Ishikawa (cell line): ENCODE results near the gene NCOA7.

Experiments used
- CEBPB ChIP-seq: IDR thresholded peaks from 2 replicates; pipeline ENCODE4 v1.6.1; 2012
- CREB1 ChIP-seq: IDR thresholded peaks from 2 replicates; pipeline ENCODE4 v1.6.1; 2012; ENCODE audit warnings: low read depth
- EGR1 ChIP-seq: IDR thresholded peaks from 2 replicates; pipeline ENCODE4 v1.6.1; 2012
- EP300 ChIP-seq: IDR thresholded peaks from 2 replicates; pipeline ENCODE4 v1.6.1; 2012; ENCODE audit warnings: borderline replicate concordance
- FOXM1 ChIP-seq: IDR thresholded peaks from 2 replicates; pipeline ENCODE4 v1.6.1; 2012; ENCODE audit warnings: low read depth, borderline replicate concordance
- NFIC ChIP-seq: IDR thresholded peaks from 2 replicates; pipeline ENCODE4 v1.6.1; 2012
- RAD21 ChIP-seq: IDR thresholded peaks from 2 replicates; pipeline ENCODE4 v1.6.1; 2012; ENCODE audit warnings: low read depth
- TAF1 ChIP-seq: IDR thresholded peaks from 2 replicates; pipeline ENCODE4 v1.6.1; 2012; ENCODE audit warnings: low read depth, mild to moderate bottlenecking
- TCF12 ChIP-seq: IDR thresholded peaks from 2 replicates; pipeline ENCODE4 v1.6.1; 2012; ENCODE audit warnings: low read depth
- TEAD4 ChIP-seq: IDR thresholded peaks from 2 replicates; pipeline ENCODE4 v1.6.1; 2012
- YY1 ChIP-seq: IDR thresholded peaks from 2 replicates; pipeline ENCODE4 v1.6.1; 2012; ENCODE audit warnings: low read depth
- ZBTB7A ChIP-seq: IDR thresholded peaks from 2 replicates; pipeline ENCODE4 v1.6.1; 2012; ENCODE audit warnings: low read depth
- TF ChIP-seq, protein P1 (sequence below): IDR thresholded peaks from 2 replicates; pipeline ENCODE4 v1.6.1; 2012
- TF ChIP-seq, protein P2 (sequence below): IDR thresholded peaks from 2 replicates; pipeline ENCODE4 v1.6.1; 2012
- TF ChIP-seq, protein P3 (sequence below): IDR thresholded peaks from 2 replicates; pipeline ENCODE4 v1.6.1; 2012; ENCODE audit warnings: low read depth, mild to moderate bottlenecking

Gene NCOA7

DNA sequence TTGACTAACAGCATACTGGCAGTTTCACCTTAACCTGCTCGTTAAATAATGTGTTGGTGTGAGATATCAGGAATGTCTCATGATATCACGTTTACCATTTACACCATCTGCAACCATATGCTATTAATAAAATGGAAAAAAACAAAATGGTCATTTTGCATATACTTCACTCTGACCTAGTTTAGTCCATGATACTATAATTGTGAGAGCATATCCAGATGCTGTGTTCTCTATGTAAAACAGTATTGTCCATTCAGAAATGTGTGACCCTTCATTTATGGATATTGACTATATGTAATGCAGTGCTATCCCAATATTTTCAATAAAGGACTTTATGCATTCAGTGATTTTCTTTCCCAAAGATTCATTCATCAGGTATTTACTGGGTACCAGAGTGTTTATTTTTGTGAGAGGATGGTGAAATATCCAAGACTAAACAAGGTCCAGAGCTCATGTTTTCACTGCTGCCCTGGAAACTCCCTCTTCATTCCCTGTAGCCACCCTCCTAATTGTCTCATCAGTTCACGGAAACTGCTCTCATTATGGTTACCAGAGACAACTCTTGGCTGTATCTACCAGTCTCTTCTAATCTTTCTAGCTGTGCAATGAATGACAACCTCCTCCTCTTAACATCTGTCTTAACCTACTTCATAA, 140.1 kb downstream of the NCOA7 start:
- TF ChIP-seq TAF1, result no peak
- no peak for TF ChIP-seq TEAD4
- TF ChIP-seq EGR1, result no peak
- TF ChIP-seq CREB1, result no peak
- TF ChIP-seq, protein P1, sequence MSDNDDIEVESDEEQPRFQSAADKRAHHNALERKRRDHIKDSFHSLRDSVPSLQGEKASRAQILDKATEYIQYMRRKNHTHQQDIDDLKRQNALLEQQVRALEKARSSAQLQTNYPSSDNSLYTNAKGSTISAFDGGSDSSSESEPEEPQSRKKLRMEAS, result no peak
- no peak for TF ChIP-seq CEBPB
- TF ChIP-seq FOXM1, result no peak
- TF ChIP-seq, protein P2, sequence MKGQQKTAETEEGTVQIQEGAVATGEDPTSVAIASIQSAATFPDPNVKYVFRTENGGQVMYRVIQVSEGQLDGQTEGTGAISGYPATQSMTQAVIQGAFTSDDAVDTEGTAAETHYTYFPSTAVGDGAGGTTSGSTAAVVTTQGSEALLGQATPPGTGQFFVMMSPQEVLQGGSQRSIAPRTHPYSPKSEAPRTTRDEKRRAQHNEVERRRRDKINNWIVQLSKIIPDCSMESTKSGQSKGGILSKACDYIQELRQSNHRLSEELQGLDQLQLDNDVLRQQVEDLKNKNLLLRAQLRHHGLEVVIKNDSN, result no peak
- TF ChIP-seq RAD21, result no peak
- TF ChIP-seq YY1, result no peak

DNA sequence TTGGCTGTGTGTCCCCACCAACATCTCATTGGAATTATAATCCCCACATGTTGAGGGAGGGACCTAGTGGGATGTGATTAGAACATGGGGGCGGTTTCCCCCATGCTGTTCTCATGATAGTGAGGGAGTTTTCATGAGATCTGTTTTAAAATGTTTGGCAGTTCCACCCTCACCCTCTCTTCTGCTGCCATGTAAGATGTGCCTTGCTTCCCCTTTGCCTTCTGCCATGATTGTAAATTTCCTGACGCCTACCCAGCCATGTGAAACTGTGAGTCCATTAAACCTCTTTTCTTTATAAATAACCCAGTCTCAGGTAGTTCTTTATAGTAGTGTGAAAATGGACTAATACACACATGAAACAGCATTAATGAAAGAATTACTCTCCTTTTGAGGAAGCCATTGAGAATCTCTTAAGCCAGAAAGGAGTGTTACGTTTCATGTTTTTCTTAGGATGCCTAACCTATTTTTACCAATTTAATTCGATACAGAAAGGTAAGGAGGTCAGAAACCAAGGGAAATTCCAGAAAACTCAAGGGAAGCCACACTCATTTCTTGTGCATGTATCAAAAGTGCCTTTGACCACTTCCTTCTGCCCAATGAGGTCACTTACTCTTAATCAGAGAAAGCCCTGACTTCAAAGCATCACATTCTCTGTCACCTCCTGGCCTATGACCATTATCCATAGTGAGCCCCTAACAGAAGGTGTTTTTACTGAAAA, 141.1 kb downstream of the NCOA7 start:
- no peak for TF ChIP-seq RAD21
- TF ChIP-seq EP300, result no peak
- no peak for TF ChIP-seq CREB1
- TF ChIP-seq, protein P1, result no peak

DNA sequence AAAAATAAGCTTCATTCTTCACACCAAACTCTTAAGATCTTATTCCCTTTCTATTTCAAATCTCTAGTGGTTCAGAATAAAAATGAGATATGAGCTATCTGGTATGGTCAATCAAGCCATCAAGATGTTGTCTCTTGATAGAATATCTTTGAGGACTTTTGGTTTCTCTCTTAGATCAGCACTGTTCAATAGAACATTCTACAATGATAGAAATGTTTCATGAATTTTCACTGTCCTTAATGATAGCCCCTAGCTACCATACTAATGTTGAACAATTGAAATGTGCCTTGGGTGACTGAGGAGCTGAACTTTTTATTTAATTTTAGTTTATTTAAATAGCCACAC, 141.7 kb downstream of the NCOA7 start:
- TF ChIP-seq TCF12 (no peak), FOXM1 (no peak), EP300 (no peak), CREB1 (no peak), NFIC (no peak), YY1 (no peak), EGR1 (no peak)
- TF ChIP-seq, protein P1, result no peak
- TF ChIP-seq, protein P3, sequence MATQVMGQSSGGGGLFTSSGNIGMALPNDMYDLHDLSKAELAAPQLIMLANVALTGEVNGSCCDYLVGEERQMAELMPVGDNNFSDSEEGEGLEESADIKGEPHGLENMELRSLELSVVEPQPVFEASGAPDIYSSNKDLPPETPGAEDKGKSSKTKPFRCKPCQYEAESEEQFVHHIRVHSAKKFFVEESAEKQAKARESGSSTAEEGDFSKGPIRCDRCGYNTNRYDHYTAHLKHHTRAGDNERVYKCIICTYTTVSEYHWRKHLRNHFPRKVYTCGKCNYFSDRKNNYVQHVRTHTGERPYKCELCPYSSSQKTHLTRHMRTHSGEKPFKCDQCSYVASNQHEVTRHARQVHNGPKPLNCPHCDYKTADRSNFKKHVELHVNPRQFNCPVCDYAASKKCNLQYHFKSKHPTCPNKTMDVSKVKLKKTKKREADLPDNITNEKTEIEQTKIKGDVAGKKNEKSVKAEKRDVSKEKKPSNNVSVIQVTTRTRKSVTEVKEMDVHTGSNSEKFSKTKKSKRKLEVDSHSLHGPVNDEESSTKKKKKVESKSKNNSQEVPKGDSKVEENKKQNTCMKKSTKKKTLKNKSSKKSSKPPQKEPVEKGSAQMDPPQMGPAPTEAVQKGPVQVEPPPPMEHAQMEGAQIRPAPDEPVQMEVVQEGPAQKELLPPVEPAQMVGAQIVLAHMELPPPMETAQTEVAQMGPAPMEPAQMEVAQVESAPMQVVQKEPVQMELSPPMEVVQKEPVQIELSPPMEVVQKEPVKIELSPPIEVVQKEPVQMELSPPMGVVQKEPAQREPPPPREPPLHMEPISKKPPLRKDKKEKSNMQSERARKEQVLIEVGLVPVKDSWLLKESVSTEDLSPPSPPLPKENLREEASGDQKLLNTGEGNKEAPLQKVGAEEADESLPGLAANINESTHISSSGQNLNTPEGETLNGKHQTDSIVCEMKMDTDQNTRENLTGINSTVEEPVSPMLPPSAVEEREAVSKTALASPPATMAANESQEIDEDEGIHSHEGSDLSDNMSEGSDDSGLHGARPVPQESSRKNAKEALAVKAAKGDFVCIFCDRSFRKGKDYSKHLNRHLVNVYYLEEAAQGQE, result no peak
- TF ChIP-seq, protein P2, result no peak

DNA sequence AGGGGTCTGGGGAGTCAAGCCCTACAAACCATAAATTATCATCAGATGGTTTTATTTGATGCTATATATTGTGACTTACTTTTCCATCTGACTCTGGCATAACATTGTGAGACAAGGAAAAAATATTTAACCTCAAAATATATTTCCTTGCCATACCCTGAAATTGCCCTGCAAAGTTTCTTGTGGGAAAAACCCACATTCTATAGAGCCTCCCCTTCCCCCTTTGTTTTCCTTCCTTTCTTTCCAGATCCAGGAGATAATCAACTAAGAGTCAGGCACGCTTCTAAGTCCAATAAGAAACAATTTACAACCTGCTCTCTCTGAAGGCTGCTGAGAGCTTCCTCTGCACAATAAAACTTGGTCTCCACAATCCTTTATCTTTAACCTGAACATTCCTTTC, 148.3 kb downstream of the NCOA7 start:
- TF ChIP-seq CREB1 (no peak), NFIC (no peak)

DNA sequence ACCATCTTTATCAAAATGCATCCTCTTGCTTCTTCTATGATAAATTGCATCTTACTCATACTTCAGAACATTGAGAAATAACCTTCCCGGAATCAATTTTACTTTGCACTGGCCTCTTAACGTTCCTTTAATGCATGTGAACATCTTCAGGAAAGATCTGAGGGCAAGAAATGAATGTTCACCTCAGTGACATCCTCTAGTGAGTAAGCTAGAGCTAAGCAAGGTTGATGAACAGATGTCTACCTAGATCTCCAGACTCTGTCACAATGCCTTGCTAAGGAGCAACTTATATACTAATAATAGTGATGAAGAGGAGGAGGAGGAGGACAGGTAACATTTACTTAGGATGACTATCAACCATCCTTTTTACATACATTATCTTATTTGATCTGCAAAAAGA, 149.0 kb downstream of the NCOA7 start:
- TF ChIP-seq CEBPB (no peak), EGR1 (no peak), EP300 (no peak), NFIC (no peak), CREB1 (no peak), TEAD4 (no peak), TCF12 (no peak), ZBTB7A (no peak), YY1 (no peak)
- TF ChIP-seq, protein P2, result no peak
- TF ChIP-seq, protein P1, result no peak
- TF ChIP-seq, protein P3, result no peak
